Measurements from ENCODE around the gene UBE2H. TPM values are rescaled to one million over a fixed set of nuclear protein-coding genes. Genes with fewer than 3 reads are reported as not detected.

Gene UBE2H
- total and polyA plus RNA-seq, 10 of the 15 experiments (the other 5 are each of a cell fraction or from before 2014, with no cell fraction given) = 15.6 to 75.5 (median 32.8) TPM

DNA sequence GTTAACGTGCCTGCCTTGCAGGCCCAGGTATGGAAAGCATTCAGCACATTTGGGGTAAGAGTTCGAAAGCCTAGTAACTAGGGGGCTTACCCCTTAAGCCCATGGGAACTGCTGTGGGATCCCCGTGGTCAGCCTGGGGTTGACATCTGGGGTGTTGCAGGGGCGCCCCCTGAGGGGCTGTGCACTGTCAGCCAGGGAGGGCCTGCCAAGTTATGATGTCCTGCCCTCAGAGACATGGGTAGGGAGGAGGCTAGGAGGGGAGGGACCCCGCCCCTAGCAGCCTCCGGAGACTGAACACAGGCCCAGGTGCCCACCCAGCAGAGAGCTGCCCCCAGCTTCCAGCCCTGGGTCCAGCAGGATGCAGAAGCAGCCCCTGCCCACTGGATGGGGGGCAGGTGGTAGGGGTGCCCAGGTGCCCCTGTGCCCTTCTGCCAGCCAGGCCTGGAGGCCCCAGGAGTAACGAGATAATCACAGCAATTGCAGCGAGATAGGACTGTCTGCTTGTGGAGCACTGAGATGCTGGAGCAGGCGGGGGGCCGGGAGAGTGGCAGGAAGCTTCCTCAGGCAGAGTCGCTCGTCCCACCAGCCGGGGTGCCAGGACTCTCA is 153.3 kb downstream of the UBE2H start:
- Histone ChIP-seq H3K9me3 (replicated peaks; ENCODE audit: control insufficient read depth, insufficient read depth, low read length) (no peaks in the 10 kb centered on the region), H3K79me2 (ENCODE audit: control insufficient read depth, insufficient read depth, low read length) (no peaks in the 10 kb centered on the region), H3K27me3 (replicated peaks in 1 of 2; ENCODE audit: control insufficient read depth in 2 of 2, insufficient read depth in 2 of 2, low read length in 1 of 2) (no peaks in the 10 kb centered on the region; a peak in 1 of 4 replicates), H3K4me1 (ENCODE audit: control insufficient read depth, insufficient read depth, low read length) (no peaks in the 10 kb centered on the region), H3K4me2 (ENCODE audit: control insufficient read depth, insufficient read depth) (no peak overlapping the region), H3K9ac (ENCODE audit: control insufficient read depth, insufficient read depth, low read length) (no peak overlapping the region), H3K36me3 (ENCODE audit: control insufficient read depth in 2 of 2, insufficient read depth in 2 of 2, low read length in 1 of 2) (no peaks in the 10 kb centered on the region), H4K20me1 (ENCODE audit: control insufficient read depth, insufficient read depth) (no peaks in the 10 kb centered on the region), H3K27ac (ENCODE audit: control insufficient read depth, insufficient read depth) (no peak overlapping the region), H2AFZ (ENCODE audit: control insufficient read depth, low read depth, low read length) (no peak overlapping the region), H3K4me3 (no peak overlapping the region)
- ChIA-PET CTCF (interaction anchor here (0.7 to 1.1 kb wide), 2 partner anchors 30 to 31 kb away, joined by 3 read pairs; no protein-coding TSS in a partner anchor), POLR2A (no interaction called here), RAD21 (ENCODE audit: unreplicated experiment) (no interaction called here), SMC1A (ENCODE audit: uncharacterized antibody, unreplicated experiment) (no interaction called here)
- 34% methylated on average over 13 of the region's 13 CpGs for WGBS (ENCODE audit: insufficient coverage, insufficient replicate concordance, low lambda C conversion rate, missing lambda C conversion rate)
- in situ Hi-C loops (cut with MboI) (no loop called here), intact Hi-C loops (cut with micrococcal nuclease; ENCODE audit: unreplicated experiment) (no loop called here)
- peak; percentile 21; the same call in 2 of the 3 replicates for ATAC-seq
- no peak for FAIRE-seq
- no peak for DNase-seq (ENCODE audit: low read depth, low spot score)
- BruUV-seq (replicated peaks) = no TSS peak
- TF ChIP-seq YY1 (IDR thresholded peaks at IDR 0.05; ENCODE audit: low read depth, low read length) (no peak), ETV6 (conservative IDR thresholded peaks at IDR 0.05 in 1 of 2, IDR thresholded peaks at IDR 0.05 in 1 of 2; ENCODE audit: borderline replicate concordance in 1 of 2, low read depth in 1 of 2) (no peak), ZNF207 (IDR thresholded peaks at IDR 0.05; ENCODE audit: borderline replicate concordance) (no peak), KAT2A (conservative IDR thresholded peaks at IDR 0.05; ENCODE audit: control insufficient read depth, low read depth, low read length) (no peak), EP300 (IDR thresholded peaks at IDR 0.05; ENCODE audit: borderline replicate concordance in 1 of 2, control insufficient read depth in 1 of 2, low read depth in 2 of 2, low read length in 2 of 2) (no peak), SIN3A (IDR thresholded peaks at IDR 0.05; ENCODE audit: low read depth, low read length) (no peak), RAD51 (IDR thresholded peaks at IDR 0.05) (no peak), CEBPB (IDR thresholded peaks at IDR 0.05; ENCODE audit: borderline replicate concordance in 1 of 2, low read depth in 2 of 2, low read length in 2 of 2) (no peak), MEF2B (IDR thresholded peaks at IDR 0.05; ENCODE audit: partially characterized antibody, poor library complexity, severe bottlenecking) (no peak)
- TF ChIP-seq, protein P1, sequence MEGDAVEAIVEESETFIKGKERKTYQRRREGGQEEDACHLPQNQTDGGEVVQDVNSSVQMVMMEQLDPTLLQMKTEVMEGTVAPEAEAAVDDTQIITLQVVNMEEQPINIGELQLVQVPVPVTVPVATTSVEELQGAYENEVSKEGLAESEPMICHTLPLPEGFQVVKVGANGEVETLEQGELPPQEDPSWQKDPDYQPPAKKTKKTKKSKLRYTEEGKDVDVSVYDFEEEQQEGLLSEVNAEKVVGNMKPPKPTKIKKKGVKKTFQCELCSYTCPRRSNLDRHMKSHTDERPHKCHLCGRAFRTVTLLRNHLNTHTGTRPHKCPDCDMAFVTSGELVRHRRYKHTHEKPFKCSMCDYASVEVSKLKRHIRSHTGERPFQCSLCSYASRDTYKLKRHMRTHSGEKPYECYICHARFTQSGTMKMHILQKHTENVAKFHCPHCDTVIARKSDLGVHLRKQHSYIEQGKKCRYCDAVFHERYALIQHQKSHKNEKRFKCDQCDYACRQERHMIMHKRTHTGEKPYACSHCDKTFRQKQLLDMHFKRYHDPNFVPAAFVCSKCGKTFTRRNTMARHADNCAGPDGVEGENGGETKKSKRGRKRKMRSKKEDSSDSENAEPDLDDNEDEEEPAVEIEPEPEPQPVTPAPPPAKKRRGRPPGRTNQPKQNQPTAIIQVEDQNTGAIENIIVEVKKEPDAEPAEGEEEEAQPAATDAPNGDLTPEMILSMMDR (IDR thresholded peaks at IDR 0.05 in 2 of 3, conservative IDR thresholded peaks at IDR 0.05 in 1 of 3; ENCODE audit: control insufficient read depth in 2 of 3, extremely low read depth in 1 of 3, insufficient read depth in 1 of 3, low read depth in 3 of 3, low read length in 3 of 3) = no peak
- TF ChIP-seq, protein P2, sequence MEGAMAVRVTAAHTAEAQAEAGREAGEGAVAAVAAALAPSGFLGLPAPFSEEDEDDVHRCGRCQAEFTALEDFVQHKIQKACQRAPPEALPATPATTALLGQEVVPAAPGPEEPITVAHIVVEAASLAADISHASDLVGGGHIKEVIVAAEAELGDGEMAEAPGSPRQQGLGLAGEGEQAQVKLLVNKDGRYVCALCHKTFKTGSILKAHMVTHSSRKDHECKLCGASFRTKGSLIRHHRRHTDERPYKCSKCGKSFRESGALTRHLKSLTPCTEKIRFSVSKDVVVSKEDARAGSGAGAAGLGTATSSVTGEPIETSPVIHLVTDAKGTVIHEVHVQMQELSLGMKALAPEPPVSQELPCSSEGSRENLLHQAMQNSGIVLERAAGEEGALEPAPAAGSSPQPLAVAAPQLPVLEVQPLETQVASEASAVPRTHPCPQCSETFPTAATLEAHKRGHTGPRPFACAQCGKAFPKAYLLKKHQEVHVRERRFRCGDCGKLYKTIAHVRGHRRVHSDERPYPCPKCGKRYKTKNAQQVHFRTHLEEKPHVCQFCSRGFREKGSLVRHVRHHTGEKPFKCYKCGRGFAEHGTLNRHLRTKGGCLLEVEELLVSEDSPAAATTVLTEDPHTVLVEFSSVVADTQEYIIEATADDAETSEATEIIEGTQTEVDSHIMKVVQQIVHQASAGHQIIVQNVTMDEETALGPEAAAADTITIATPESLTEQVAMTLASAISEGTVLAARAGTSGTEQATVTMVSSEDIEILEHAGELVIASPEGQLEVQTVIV (IDR thresholded peaks at IDR 0.05; ENCODE audit: borderline replicate concordance, partially characterized antibody) = no peak
- TF ChIP-seq, protein P3, sequence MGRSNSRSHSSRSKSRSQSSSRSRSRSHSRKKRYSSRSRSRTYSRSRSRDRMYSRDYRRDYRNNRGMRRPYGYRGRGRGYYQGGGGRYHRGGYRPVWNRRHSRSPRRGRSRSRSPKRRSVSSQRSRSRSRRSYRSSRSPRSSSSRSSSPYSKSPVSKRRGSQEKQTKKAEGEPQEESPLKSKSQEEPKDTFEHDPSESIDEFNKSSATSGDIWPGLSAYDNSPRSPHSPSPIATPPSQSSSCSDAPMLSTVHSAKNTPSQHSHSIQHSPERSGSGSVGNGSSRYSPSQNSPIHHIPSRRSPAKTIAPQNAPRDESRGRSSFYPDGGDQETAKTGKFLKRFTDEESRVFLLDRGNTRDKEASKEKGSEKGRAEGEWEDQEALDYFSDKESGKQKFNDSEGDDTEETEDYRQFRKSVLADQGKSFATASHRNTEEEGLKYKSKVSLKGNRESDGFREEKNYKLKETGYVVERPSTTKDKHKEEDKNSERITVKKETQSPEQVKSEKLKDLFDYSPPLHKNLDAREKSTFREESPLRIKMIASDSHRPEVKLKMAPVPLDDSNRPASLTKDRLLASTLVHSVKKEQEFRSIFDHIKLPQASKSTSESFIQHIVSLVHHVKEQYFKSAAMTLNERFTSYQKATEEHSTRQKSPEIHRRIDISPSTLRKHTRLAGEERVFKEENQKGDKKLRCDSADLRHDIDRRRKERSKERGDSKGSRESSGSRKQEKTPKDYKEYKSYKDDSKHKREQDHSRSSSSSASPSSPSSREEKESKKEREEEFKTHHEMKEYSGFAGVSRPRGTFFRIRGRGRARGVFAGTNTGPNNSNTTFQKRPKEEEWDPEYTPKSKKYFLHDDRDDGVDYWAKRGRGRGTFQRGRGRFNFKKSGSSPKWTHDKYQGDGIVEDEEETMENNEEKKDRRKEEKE (IDR thresholded peaks at IDR 0.05) = no peak

All from GM12878 (cell line).